ENCODE results near the gene SIN3B.

The SIN3B gene

GRCh38 chr19:16799740-16800139 is 29.5 kb upstream of the SIN3B start:
- H3K9me3 ChIP-seq (ENCODE audit: low read length), result peaks cover 7% of the 10 kb centered on the region
- H2AFZ ChIP-seq (ENCODE audit: low read depth, low read length), result no peak overlapping the region
- no peaks in the 10 kb centered on the region for H3K4me1 ChIP-seq (ENCODE audit: insufficient read depth, low read length)
- H3K36me3 ChIP-seq (ENCODE audit: insufficient read depth, low read length), result no peaks in the 10 kb centered on the region
- H3K4me3 ChIP-seq (ENCODE audit: low read length), result no peak overlapping the region
- no peaks in the 10 kb centered on the region for H3K27me3 ChIP-seq (ENCODE audit: insufficient read depth, low read length)

- no peaks in the 10 kb centered on the region for H3K27me3 ChIP-seq (ENCODE audit: insufficient read depth, low read length)
- no peaks in the 10 kb centered on the region for H3K9me3 ChIP-seq (ENCODE audit: low read length)
- H3K4me3 ChIP-seq (ENCODE audit: low read length), result no peak overlapping the region
- no peak overlapping the region for H2AFZ ChIP-seq (ENCODE audit: low read depth, low read length)
- no peaks in the 10 kb centered on the region for H3K36me3 ChIP-seq (ENCODE audit: insufficient read depth, low read length)
- no peaks in the 10 kb centered on the region for H3K4me1 ChIP-seq (ENCODE audit: insufficient read depth, low read length)
Measured at GRCh38 chr19:16801600-16802013, 27.6 kb upstream of the SIN3B start.

- Histone ChIP-seq H3K4me1 (ENCODE audit: insufficient read depth, low read length) (peaks cover 9% of the 10 kb centered on the region), H3K9me3 (ENCODE audit: low read length) (no peaks in the 10 kb centered on the region), H3K27me3 (ENCODE audit: insufficient read depth, low read length) (no peaks in the 10 kb centered on the region), H3K36me3 (ENCODE audit: insufficient read depth, low read length) (no peaks in the 10 kb centered on the region), H3K4me3 (ENCODE audit: low read length) (no peak overlapping the region), H2AFZ (ENCODE audit: low read depth, low read length) (no peak overlapping the region)
Measured at GRCh38 chr19:16804176-16804575, 25.0 kb upstream of the SIN3B start.

GRCh38 chr19:16807549-16808284 is 21.5 kb upstream of the SIN3B start:
- Histone ChIP-seq H3K4me3 (ENCODE audit: low read length) (no peak overlapping the region), H2AFZ (ENCODE audit: low read depth, low read length) (no peak overlapping the region), H3K4me1 (ENCODE audit: insufficient read depth, low read length) (peaks cover 9% of the 10 kb centered on the region), H3K9me3 (ENCODE audit: low read length) (no peaks in the 10 kb centered on the region), H3K36me3 (ENCODE audit: insufficient read depth, low read length) (no peaks in the 10 kb centered on the region), H3K27me3 (ENCODE audit: insufficient read depth, low read length) (no peaks in the 10 kb centered on the region)

- Histone ChIP-seq H3K9me3 (ENCODE audit: low read length) (no peaks in the 10 kb centered on the region), H2AFZ (ENCODE audit: low read depth, low read length) (no peak overlapping the region), H3K36me3 (ENCODE audit: insufficient read depth, low read length) (no peaks in the 10 kb centered on the region), H3K4me1 (ENCODE audit: insufficient read depth, low read length) (no peaks in the 10 kb centered on the region), H3K4me3 (ENCODE audit: low read length) (no peak overlapping the region), H3K27me3 (ENCODE audit: insufficient read depth, low read length) (no peaks in the 10 kb centered on the region)
Measured at GRCh38 chr19:16814526-16815100, 14.6 kb upstream of the SIN3B start.

GRCh38 chr19:16820056-16820455 is 9.1 kb upstream of the SIN3B start:
- no peaks in the 10 kb centered on the region for H3K36me3 ChIP-seq (ENCODE audit: insufficient read depth, low read length)
- H3K27me3 ChIP-seq (ENCODE audit: insufficient read depth, low read length), result no peaks in the 10 kb centered on the region
- peaks cover 7% of the 10 kb centered on the region for H3K4me1 ChIP-seq (ENCODE audit: insufficient read depth, low read length)
- H3K4me3 ChIP-seq (ENCODE audit: low read length), result no peak overlapping the region
- H2AFZ ChIP-seq (ENCODE audit: low read depth, low read length), result no peak overlapping the region
- no peaks in the 10 kb centered on the region for H3K9me3 ChIP-seq (ENCODE audit: low read length)

- Histone ChIP-seq H3K9me3 (ENCODE audit: low read length) (no peaks in the 10 kb centered on the region), H3K4me1 (ENCODE audit: insufficient read depth, low read length) (peaks cover 10% of the 10 kb centered on the region), H3K27me3 (ENCODE audit: insufficient read depth, low read length) (no peaks in the 10 kb centered on the region), H3K4me3 (ENCODE audit: low read length) (no peak overlapping the region), H2AFZ (ENCODE audit: low read depth, low read length) (no peak overlapping the region), H3K36me3 (ENCODE audit: insufficient read depth, low read length) (no peaks in the 10 kb centered on the region)
Measured at GRCh38 chr19:16821081-16821480, 8.1 kb upstream of the SIN3B start.

GRCh38 chr19:16822648-16823047 is 6.5 kb upstream of the SIN3B start:
- H3K36me3 ChIP-seq (ENCODE audit: insufficient read depth, low read length), result no peaks in the 10 kb centered on the region
- no peak overlapping the region for H2AFZ ChIP-seq (ENCODE audit: low read depth, low read length)
- peaks cover 10% of the 10 kb centered on the region for H3K4me1 ChIP-seq (ENCODE audit: insufficient read depth, low read length)
- H3K4me3 ChIP-seq (ENCODE audit: low read length), result no peak overlapping the region
- no peaks in the 10 kb centered on the region for H3K27me3 ChIP-seq (ENCODE audit: insufficient read depth, low read length)
- no peaks in the 10 kb centered on the region for H3K9me3 ChIP-seq (ENCODE audit: low read length)

GRCh38 chr19:16824658-16825311 is 4.4 kb upstream of the SIN3B start:
- Histone ChIP-seq H3K9me3 (ENCODE audit: low read length) (no peaks in the 10 kb centered on the region), H3K36me3 (ENCODE audit: insufficient read depth, low read length) (no peaks in the 10 kb centered on the region), H3K4me3 (ENCODE audit: low read length) (peak overlapping the region; percentile 22), H3K4me1 (ENCODE audit: insufficient read depth, low read length) (peaks cover 11% of the 10 kb centered on the region), H3K27me3 (ENCODE audit: insufficient read depth, low read length) (no peaks in the 10 kb centered on the region), H2AFZ (ENCODE audit: low read depth, low read length) (peak overlapping the region; percentile 60)

GRCh38 chr19:16825312-16826052 is 3.7 kb upstream of the SIN3B start:
- Histone ChIP-seq H3K4me3 (ENCODE audit: low read length) (peak overlapping the region; percentile 22), H3K36me3 (ENCODE audit: insufficient read depth, low read length) (no peaks in the 10 kb centered on the region), H3K4me1 (ENCODE audit: insufficient read depth, low read length) (peaks cover 18% of the 10 kb centered on the region), H2AFZ (ENCODE audit: low read depth, low read length) (peak overlapping the region; percentile 60), H3K9me3 (ENCODE audit: low read length) (no peaks in the 10 kb centered on the region), H3K27me3 (ENCODE audit: insufficient read depth, low read length) (no peaks in the 10 kb centered on the region)

- no peaks in the 10 kb centered on the region for H3K9me3 ChIP-seq (ENCODE audit: low read length)
- peak overlapping the region; percentile 92 for H2AFZ ChIP-seq (ENCODE audit: low read depth, low read length)
- H3K27me3 ChIP-seq (ENCODE audit: insufficient read depth, low read length), result no peaks in the 10 kb centered on the region
- peak overlapping the region; percentile 93 for H3K4me3 ChIP-seq (ENCODE audit: low read length)
- H3K4me1 ChIP-seq (ENCODE audit: insufficient read depth, low read length), result peaks cover 16% of the 10 kb centered on the region
- peaks cover 31% of the 10 kb centered on the region for H3K36me3 ChIP-seq (ENCODE audit: insufficient read depth, low read length)
Measured at GRCh38 chr19:16829822-16830289, 658 bp downstream of the SIN3B start.

- Histone ChIP-seq H3K9me3 (ENCODE audit: low read length) (no peaks in the 10 kb centered on the region), H3K4me3 (ENCODE audit: low read length) (peak overlapping the region; percentile 93), H3K4me1 (ENCODE audit: insufficient read depth, low read length) (peaks cover 10% of the 10 kb centered on the region), H2AFZ (ENCODE audit: low read depth, low read length) (no peak overlapping the region), H3K36me3 (ENCODE audit: insufficient read depth, low read length) (peaks cover 35% of the 10 kb centered on the region), H3K27me3 (ENCODE audit: insufficient read depth, low read length) (no peaks in the 10 kb centered on the region)
Measured at GRCh38 chr19:16830679-16831078, 1.5 kb downstream of the SIN3B start.

GRCh38 chr19:16831531-16831930 is 2.3 kb downstream of the SIN3B start:
- Histone ChIP-seq H2AFZ (ENCODE audit: low read depth, low read length) (no peak overlapping the region), H3K36me3 (ENCODE audit: insufficient read depth, low read length) (peaks cover 43% of the 10 kb centered on the region), H3K27me3 (ENCODE audit: insufficient read depth, low read length) (no peaks in the 10 kb centered on the region), H3K9me3 (ENCODE audit: low read length) (no peaks in the 10 kb centered on the region), H3K4me3 (ENCODE audit: low read length) (no peak overlapping the region), H3K4me1 (ENCODE audit: insufficient read depth, low read length) (peaks cover 10% of the 10 kb centered on the region)
